Kidney epithelial cell (primary cell): ENCODE results near the gene USP32. TPM values are rescaled to one million over a fixed set of nuclear protein-coding genes. Genes with fewer than 3 reads are reported as not detected.
A peak's percentile ranks its signal among the peaks of the same experiment; 100 is the strongest.

Experiments used
- DNase-seq: peaks from one replicate; pipeline ENCODE4 v3.0.0-alpha.2; 2010; ENCODE audit warnings: low read depth
- H3K27me3 ChIP-seq: 2 replicates; pipeline ENCODE4 v1.6.0; 2011; ENCODE audit warnings: low read length; ENCODE audit not compliant: control insufficient read depth, insufficient read depth
- H3K36me3 ChIP-seq: 2 replicates; pipeline ENCODE4 v1.5.1; 2011; ENCODE audit warnings: low read length; ENCODE audit not compliant: control insufficient read depth, insufficient read depth
- H3K4me3 ChIP-seq: 2 replicates; pipeline ENCODE4 v1.5.1; 2011; ENCODE audit warnings: low read depth, mild to moderate bottlenecking, control low read depth, low read length
- total RNA-seq: library from RNA; depleted of rRNA; stranded (reverse); fragments of >200 nt; gene quantifications from 2 replicates; pipeline ENCODE4 v1.2.3, GENCODE V29; 2015
- TF ChIP-seq, protein P1 (sequence below): IDR thresholded peaks from 2 replicates; pipeline ENCODE4 v1.5.1; 2011; ENCODE audit warnings: mild to moderate bottlenecking, moderate library complexity, low read length, control low read depth, inconsistent platforms; ENCODE audit not compliant: insufficient read depth, poor library complexity, severe bottlenecking

USP32 gene
- total RNA-seq, 1 donor from 2014 or later: 37.2 TPM

DNA sequence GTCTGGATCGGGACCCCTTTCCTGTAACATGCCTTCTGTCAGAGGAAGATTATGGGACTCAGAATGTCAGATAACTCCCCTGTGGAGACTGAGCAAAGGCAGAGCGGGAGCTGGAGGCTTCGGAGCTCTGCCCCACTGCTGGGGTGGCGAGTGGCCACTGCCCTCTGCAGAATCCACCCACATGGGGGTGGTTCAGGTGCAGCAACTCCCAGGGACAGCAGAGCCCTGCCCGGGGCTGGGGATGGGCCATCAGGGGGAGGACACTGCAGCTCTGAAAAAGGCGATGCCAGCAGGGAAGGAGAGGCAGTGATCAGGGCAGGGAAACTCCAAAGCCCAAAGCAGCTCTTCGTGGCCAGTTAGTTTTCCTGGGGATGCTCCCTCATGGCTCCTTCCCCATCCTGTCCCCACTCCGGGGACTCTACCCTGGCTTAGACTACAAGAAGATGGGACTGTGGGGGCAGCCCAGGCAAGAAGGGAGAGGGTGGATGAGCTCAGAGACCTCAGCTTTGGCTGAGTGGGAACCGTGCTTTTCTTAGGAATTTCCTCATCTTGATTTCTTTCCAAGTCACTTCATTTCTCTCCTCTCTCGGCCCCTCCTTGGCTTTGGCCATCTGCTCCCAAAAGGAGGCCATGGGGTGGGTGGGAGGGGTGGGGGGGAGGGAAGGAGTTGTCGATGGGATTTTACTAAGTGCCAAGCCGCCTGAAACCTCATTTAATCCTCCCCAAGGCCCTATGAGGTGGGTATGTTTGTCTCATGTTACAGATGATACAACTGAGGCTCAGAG, 238.1 kb downstream of the USP32 start:
- Histone ChIP-seq H3K27me3 (peaks cover 33% of the 10 kb centered on the region), H3K4me3 (no peak overlapping the region), H3K36me3 (no peaks in the 10 kb centered on the region)
- TF ChIP-seq, protein P1, sequence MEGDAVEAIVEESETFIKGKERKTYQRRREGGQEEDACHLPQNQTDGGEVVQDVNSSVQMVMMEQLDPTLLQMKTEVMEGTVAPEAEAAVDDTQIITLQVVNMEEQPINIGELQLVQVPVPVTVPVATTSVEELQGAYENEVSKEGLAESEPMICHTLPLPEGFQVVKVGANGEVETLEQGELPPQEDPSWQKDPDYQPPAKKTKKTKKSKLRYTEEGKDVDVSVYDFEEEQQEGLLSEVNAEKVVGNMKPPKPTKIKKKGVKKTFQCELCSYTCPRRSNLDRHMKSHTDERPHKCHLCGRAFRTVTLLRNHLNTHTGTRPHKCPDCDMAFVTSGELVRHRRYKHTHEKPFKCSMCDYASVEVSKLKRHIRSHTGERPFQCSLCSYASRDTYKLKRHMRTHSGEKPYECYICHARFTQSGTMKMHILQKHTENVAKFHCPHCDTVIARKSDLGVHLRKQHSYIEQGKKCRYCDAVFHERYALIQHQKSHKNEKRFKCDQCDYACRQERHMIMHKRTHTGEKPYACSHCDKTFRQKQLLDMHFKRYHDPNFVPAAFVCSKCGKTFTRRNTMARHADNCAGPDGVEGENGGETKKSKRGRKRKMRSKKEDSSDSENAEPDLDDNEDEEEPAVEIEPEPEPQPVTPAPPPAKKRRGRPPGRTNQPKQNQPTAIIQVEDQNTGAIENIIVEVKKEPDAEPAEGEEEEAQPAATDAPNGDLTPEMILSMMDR: no peak
- no peak for DNase-seq

DNA sequence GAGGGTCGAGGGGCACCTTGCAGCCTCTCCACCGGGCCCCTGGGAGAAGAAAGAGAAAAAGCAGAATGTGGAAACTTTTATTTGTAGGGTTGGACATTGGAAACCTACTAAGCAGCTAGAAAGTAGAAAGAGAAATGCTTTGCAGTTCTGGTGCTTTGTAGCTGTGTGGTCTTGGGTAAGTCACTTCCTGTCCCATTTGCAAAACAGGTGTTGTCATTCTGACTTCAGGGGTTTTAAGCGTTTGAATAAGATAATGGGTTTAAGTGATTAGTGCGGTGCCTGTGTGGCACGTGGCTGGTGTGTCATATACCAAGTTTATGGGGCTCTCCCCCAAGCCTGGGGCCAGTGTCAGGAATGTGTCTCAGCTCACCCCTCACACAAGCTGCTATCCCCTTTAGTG, 240.6 kb downstream of the USP32 start:
- Histone ChIP-seq H3K36me3 (no peaks in the 10 kb centered on the region), H3K4me3 (no peak overlapping the region), H3K27me3 (peaks cover 39% of the 10 kb centered on the region)
- DNase-seq: no peak
- TF ChIP-seq, protein P1: no peak

DNA sequence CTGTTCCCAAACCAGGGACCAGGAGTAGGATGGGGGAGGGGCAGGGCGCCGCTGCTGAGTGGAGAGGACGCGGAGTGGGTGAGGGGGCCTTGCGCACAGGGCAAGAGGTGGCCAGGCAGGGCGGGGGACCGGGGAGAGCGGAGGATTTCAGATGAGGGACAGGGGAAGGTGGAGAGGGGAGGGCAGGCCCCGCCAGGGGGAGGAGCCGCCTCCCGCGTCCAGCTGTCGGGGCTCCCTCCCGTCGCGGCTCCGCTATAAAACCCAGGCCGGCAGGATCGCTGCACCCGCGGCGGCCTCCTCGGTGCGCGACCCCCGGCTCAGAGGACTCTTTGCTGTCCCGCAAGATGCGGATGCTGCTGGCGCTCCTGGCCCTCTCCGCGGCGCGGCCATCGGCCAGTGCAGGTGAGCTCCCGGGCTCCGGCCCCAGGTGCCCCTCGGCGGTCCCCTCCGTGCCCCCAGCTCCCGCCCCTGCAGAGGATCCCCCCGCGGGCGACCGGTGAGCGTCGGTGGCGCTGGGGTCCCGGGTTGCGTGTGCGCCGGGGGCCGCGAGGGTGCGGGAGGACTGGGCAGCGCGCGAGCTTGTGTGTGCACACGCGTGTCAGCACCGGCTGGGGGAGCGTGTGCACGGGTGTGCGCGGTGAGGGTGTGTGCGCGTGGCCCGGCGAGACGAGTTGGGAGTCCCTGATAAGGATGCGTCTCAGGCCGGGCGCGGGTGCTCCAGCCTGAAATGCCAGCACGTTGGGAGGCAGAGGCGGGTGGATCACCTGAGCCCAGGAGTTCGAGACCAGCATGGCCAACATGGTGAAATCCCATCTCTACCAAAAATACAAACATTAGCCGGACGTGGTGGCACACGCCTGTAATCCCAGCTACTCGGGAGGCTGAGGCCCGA, 242.0 kb downstream of the USP32 start, which contains the start of gene CA4:
CA4 (plus strand) TSS at position 283 of the 892 bp plus-strand sequence; CDS start at position 345, 62 bp downstream.
- Histone ChIP-seq H3K4me3 (peak within 1 kb of the TSS; percentile 26), H3K27me3 (peaks cover 50% of the 10 kb centered on the region), H3K36me3 (no peaks in the 10 kb centered on the region)
- TF ChIP-seq, protein P1: no peak
- DNase-seq: no peak

DNA sequence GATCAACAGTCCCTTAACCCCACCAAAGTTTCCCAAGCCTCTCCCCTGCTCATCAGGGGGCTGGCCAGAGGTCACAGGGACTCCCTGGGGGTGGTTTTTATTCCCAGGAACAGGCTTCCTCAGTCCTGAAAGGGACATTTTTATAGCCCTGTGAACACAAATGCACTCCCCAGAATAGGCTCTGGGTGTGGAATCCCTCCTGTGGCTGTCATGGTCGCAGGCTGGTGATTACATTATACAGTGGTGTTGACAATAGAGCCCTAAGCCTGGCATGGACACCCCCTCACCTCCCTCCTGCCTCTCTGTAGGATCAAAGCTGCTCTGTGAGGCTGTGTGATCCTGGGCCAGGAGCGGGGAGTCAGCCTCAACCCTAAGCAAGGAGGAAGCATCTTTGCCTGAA, 243.6 kb downstream of the USP32 start:
- TF ChIP-seq, protein P1: no peak
- no peak for DNase-seq
- Histone ChIP-seq H3K27me3 (peaks cover 53% of the 10 kb centered on the region), H3K36me3 (no peaks in the 10 kb centered on the region), H3K4me3 (no peak overlapping the region)

DNA sequence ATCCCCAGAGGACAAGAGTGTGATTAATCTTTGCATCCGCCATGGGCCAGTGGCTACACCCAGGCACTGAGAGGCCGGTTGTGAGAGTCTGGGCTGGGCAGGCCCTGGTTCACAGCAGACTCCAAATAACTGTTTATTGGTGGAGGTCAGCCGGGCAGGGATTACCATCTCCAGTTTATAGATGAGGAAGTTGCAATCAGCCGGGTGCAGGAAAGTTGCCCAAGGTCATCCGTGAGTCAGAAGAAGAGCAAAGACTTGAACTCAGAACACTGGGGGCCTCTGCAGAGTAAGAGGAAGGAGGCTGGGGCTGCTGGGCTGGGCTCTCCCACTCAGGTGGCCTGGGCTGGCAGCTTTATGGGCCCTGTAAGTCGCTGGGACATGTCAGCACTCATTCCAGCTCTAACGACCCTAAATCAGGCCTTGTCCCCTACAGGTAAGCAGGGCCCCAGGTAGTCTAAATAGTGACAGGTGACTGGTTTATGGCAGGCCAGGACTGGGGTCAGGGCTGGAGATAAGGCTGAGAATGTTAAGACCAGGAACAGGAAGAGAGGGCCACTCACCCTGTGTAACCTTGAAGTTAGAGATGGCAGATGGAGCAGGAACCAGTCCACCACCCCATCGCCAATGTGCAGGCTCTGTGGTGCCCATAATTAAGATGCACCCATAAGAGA, 244.2 kb downstream of the USP32 start:
- H3K4me3 ChIP-seq: no peak overlapping the region
- peaks cover 53% of the 10 kb centered on the region for H3K27me3 ChIP-seq
- H3K36me3 ChIP-seq: no peaks in the 10 kb centered on the region
- TF ChIP-seq, protein P1: no peak
- no peak for DNase-seq
